HG03066 (cell line): ENCODE data around the gene TEX19.
"Not testable (repeated sequence)": the region's sequence is repeated elsewhere in the genome, so short reads cannot be mapped to it uniquely, and the experiment has no call there.

Source experiments
- ATAC-seq: cut with Tn5 transposase; IDR thresholded peaks from one replicate; pipeline ENCODE4 v1.9.1; 2021; ENCODE audit warnings: low read depth; ENCODE audit not compliant: unreplicated experiment

TEX19 gene

GRCh38 chr17:82351254-82351712 lies 7.8 kb upstream of the TEX19 start:
- ATAC-seq, result peak; percentile 54

- no peak for ATAC-seq
Observed at GRCh38 chr17:82351713-82352488, 7.1 kb upstream of the TEX19 start.

- ATAC-seq, result no peak
Observed at GRCh38 chr17:82353484-82353883, 5.6 kb upstream of the TEX19 start.

- no peak for ATAC-seq
Observed at GRCh38 chr17:82354804-82355308, 4.2 kb upstream of the TEX19 start.

- ATAC-seq, result no peak
Observed at GRCh38 chr17:82355770-82356427, 3.1 kb upstream of the TEX19 start.

- no peak for ATAC-seq
Observed at GRCh38 chr17:82356845-82357355, 2.1 kb upstream of the TEX19 start.

- ATAC-seq, result no peak
Observed at GRCh38 chr17:82357394-82357793, 1.7 kb upstream of the TEX19 start.

- not testable (repeated sequence) for ATAC-seq
Observed at GRCh38 chr17:82359451-82360074, 516 bp downstream of the TEX19 start.

- no peak for ATAC-seq
Observed at GRCh38 chr17:82361885-82362633, 3.0 kb downstream of the TEX19 start.

- no peak for ATAC-seq
Observed at GRCh38 chr17:82365606-82366295, 6.7 kb downstream of the TEX19 start.

- no peak for ATAC-seq
Observed at GRCh38 chr17:82366749-82367148, 7.7 kb downstream of the TEX19 start.

- no peak for ATAC-seq
Observed at GRCh38 chr17:82367724-82368524, 8.9 kb downstream of the TEX19 start.

- no peak for ATAC-seq
Observed at GRCh38 chr17:82369211-82369610, 10.2 kb downstream of the TEX19 start.

- ATAC-seq, result no peak
Observed at GRCh38 chr17:82370471-82371332, 11.7 kb downstream of the TEX19 start.

GRCh38 chr17:82371333-82372248 lies 12.5 kb downstream of the TEX19 start, which contains the start of gene UTS2R:
Gene UTS2R (plus strand): TSS chr17:82371765. CDS start chr17:82374325, 2,560 bp downstream.
- no peak for ATAC-seq

- no peak for ATAC-seq
Observed at GRCh38 chr17:82372249-82373071, 13.4 kb downstream of the TEX19 start.
